Measurements from ENCODE around the gene SNX14.

- TF ChIP-seq FOXM1 (IDR thresholded peaks at IDR 0.05; ENCODE audit: low read depth) (no peak), CTCF (IDR thresholded peaks at IDR 0.05) (no peak), EZH2phosphoT487 (IDR thresholded peaks at IDR 0.05; ENCODE audit: borderline replicate concordance, low read depth) (no peak), CHD2 (IDR thresholded peaks at IDR 0.05; ENCODE audit: low read length, partially characterized antibody) (peak; percentile 75), POLR2AphosphoS5 (IDR thresholded peaks at IDR 0.05; ENCODE audit: low read depth, low read length) (peak; percentile 71; the same call in 1 of the 2 replicates), RFX5 (IDR thresholded peaks at IDR 0.05; ENCODE audit: low read length) (no peak), MEF2A (IDR thresholded peaks at IDR 0.05; ENCODE audit: borderline replicate concordance, low read depth) (no peak), RCOR1 (IDR thresholded peaks at IDR 0.05; ENCODE audit: low read length) (no peak), RAD21 (IDR thresholded peaks at IDR 0.05; ENCODE audit: low read length) (no peak), EP300 (IDR thresholded peaks at IDR 0.05; ENCODE audit: borderline replicate concordance in 1 of 2, low read depth in 1 of 2, low read length in 1 of 2) (0 out of 4 replicates have a peak, but pooled peaks of 1 of the 2 experiments have one; percentile 3)
- TF ChIP-seq, protein P1, sequence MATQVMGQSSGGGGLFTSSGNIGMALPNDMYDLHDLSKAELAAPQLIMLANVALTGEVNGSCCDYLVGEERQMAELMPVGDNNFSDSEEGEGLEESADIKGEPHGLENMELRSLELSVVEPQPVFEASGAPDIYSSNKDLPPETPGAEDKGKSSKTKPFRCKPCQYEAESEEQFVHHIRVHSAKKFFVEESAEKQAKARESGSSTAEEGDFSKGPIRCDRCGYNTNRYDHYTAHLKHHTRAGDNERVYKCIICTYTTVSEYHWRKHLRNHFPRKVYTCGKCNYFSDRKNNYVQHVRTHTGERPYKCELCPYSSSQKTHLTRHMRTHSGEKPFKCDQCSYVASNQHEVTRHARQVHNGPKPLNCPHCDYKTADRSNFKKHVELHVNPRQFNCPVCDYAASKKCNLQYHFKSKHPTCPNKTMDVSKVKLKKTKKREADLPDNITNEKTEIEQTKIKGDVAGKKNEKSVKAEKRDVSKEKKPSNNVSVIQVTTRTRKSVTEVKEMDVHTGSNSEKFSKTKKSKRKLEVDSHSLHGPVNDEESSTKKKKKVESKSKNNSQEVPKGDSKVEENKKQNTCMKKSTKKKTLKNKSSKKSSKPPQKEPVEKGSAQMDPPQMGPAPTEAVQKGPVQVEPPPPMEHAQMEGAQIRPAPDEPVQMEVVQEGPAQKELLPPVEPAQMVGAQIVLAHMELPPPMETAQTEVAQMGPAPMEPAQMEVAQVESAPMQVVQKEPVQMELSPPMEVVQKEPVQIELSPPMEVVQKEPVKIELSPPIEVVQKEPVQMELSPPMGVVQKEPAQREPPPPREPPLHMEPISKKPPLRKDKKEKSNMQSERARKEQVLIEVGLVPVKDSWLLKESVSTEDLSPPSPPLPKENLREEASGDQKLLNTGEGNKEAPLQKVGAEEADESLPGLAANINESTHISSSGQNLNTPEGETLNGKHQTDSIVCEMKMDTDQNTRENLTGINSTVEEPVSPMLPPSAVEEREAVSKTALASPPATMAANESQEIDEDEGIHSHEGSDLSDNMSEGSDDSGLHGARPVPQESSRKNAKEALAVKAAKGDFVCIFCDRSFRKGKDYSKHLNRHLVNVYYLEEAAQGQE (IDR thresholded peaks at IDR 0.05; ENCODE audit: low read depth, low read length) = peak; percentile 58; the same call in 1 of the 2 replicates
These were observed 49.3 kb upstream of the SNX14 start, which contains the start of gene SYNCRIP for GRCh38 chr6:85642774-85643536.

Measured in SK-N-SH (cell line).